Measurements from ENCODE around the gene SELPLG. TPM values are rescaled to one million over a fixed set of nuclear protein-coding genes. Genes with fewer than 3 reads are reported as not detected.

SELPLG gene
- total and polyA plus RNA-seq, 8 donors = 3.0 to 61.0 (median 4.2) TPM

DNA sequence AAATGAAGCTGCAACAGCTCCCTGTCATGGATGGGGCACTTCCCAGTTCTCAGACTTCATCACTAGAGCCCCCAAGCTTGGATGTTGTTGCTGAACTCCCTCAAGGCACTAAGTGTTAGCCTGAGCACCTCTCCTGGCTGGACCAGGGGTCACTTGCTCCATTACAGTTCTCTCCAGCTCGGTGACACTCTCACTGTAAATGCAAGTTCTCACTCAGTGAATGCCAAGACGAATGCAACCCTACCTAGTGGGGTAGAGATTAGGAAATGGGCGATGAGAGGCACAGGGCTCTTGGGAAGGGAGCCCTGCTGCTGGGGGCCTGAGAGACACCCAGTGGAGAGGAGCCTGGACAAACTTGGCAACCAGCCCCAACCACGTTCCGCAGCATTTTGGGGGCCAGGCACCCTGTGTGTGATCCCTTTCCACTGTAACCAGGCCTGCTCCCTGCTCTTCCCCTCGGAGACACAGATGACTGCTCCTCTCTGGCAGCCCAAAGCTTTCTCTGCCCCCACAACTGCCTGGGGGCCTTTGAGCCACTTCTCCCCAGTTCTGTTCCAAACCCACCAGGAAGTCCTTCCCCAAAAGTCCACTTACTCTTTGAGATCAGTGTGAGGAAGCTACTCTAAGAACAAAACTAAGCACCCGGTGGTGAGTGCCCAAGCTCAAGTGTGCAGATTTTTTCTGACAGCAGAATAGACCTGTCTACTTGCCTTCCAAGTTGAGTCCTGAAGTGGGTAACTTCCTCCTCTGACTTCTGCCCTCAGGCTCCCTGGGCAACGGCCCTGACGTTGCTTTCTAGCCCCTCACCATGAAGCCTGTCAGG lies 8.0 kb upstream of the SELPLG start:
- H3K9me3 ChIP-seq = no peaks in the 10 kb centered on the region
- H3K27me3 ChIP-seq = no peaks in the 10 kb centered on the region
- peaks cover 51 to 79% of the 10 kb centered on the region in 2 donors for H3K4me1 ChIP-seq
- H3K36me3 ChIP-seq = peaks cover 0 to 20% of the 10 kb centered on the region in 2 donors
- intact Hi-C loops (cut with DNase I) = no loop called here
- peak; percentile 6 for ATAC-seq
- no peak for TF ChIP-seq CTCF (IDR thresholded peaks at IDR 0.05)
- no peak for DNase-seq
- H3K27ac ChIP-seq = peak overlapping the region; percentile 29 to 58
- no peak overlapping the region for H3K4me3 ChIP-seq

GRCh38 chr12:108640802-108641445 lies 7.2 kb upstream of the SELPLG start:
- no peaks in the 10 kb centered on the region for H3K27me3 ChIP-seq
- DNase-seq (no peak), ATAC-seq (no peak)
- H3K9me3 ChIP-seq = no peaks in the 10 kb centered on the region
- no peak overlapping the region for H3K4me3 ChIP-seq
- H3K27ac ChIP-seq = peak overlapping the region in 1 of 2 donors; percentile 58
- H3K36me3 ChIP-seq = peaks cover 0 to 13% of the 10 kb centered on the region in 2 donors
- TF ChIP-seq CTCF (IDR thresholded peaks at IDR 0.05) = no peak
- intact Hi-C loops (cut with DNase I) = no loop called here
- peaks cover 46 to 83% of the 10 kb centered on the region in 2 donors for H3K4me1 ChIP-seq

GRCh38 chr12:108638997-108639822 lies 5.5 kb upstream of the SELPLG start:
- ATAC-seq (no peak), DNase-seq (no peak)
- Histone ChIP-seq H3K4me1 (peaks cover 41 to 83% of the 10 kb centered on the region in 2 donors), H3K27ac (peak overlapping the region; percentile 39 to 56), H3K36me3 (no peaks in the 10 kb centered on the region), H3K4me3 (no peak overlapping the region), H3K27me3 (no peaks in the 10 kb centered on the region), H3K9me3 (no peaks in the 10 kb centered on the region)
- no peak for TF ChIP-seq CTCF (IDR thresholded peaks at IDR 0.05)
- intact Hi-C loops (cut with DNase I) = no loop called here

GRCh38 chr12:108638141-108638827 lies 4.6 kb upstream of the SELPLG start:
- H3K27me3 ChIP-seq = no peaks in the 10 kb centered on the region
- H3K4me1 ChIP-seq = peaks cover 32 to 83% of the 10 kb centered on the region in 2 donors
- DNase-seq = no peak
- peak overlapping the region; percentile 39 to 56 for H3K27ac ChIP-seq
- TF ChIP-seq CTCF (IDR thresholded peaks at IDR 0.05) = no peak
- H3K9me3 ChIP-seq = no peaks in the 10 kb centered on the region
- no peak overlapping the region for H3K4me3 ChIP-seq
- H3K36me3 ChIP-seq = no peaks in the 10 kb centered on the region
- ATAC-seq = no peak
- intact Hi-C loops (cut with DNase I) = no loop called here
